B cell (primary cell): Measurements from ENCODE around the gene PIK3CB. TPM values are rescaled to one million over a fixed set of nuclear protein-coding genes. Genes with fewer than 3 reads are reported as not detected.

Experiments
- ATAC-seq: fragments of 200-7000 bp; cut with Tn5 transposase; one replicate; pipeline ENCODE4 v1.10.0; 2021; ENCODE audit warnings: low read depth, mild to moderate bottlenecking, moderate number of reproducible peaks, moderate library complexity
- CTCF ChIA-PET: fragments of 350-600 bp; sonication (Branson Sonifier 250); formaldehyde crosslinking; loops from one replicate; lab custom pipeline; 2021; ENCODE audit warnings: antibody characterized with exemption, inconsistent platforms; lab: Charles Lee
- POLR2A ChIA-PET: fragments of 350-600 bp; sonication (Branson Sonifier 250); formaldehyde crosslinking; loops from one replicate; lab custom pipeline; 2021; ENCODE audit warnings: antibody characterized with exemption; lab: Charles Lee
- DNase-seq: peaks from one replicate; pipeline ENCODE4 v3.0.0; 2013
- H2AFZ ChIP-seq: 2 replicates; pipeline ENCODE4 v1.6.1; 2012; ENCODE audit warnings: mild to moderate bottlenecking, low read depth, low read length; ENCODE audit not compliant: insufficient read depth, poor library complexity, severe bottlenecking
- H3K27ac ChIP-seq, 2 donors: 1 replicate in 1 of 2; 2 replicates in 1 of 2; pipeline ENCODE4 v1.5.1; 2012 to 2013; ENCODE audit warnings: low read length in 2 of 2, mild to moderate bottlenecking in 2 of 2, moderate library complexity in 1 of 2
- H3K27me3 ChIP-seq, 4 experiments: fragments of 200-600 bp in 1 of 4; sonication (generic) in 1 of 4; replicated peaks in 1 of 4; 1 replicate in 2 of 4; 2 replicates in 2 of 4; pipeline versions ENCODE4 v1.6.1 to v1.7.0; 2013 to 2016; ENCODE audit warnings: low read length in 3 of 4, mild to moderate bottlenecking in 2 of 4, mixed read lengths in 1 of 4, moderate library complexity in 1 of 4; ENCODE audit not compliant: insufficient read depth in 4 of 4, control insufficient read depth in 3 of 4; ENCODE audit errors: control extremely low read depth in 1 of 4
- H3K36me3 ChIP-seq, 2 experiments: replicated peaks in 1 of 2; 1 replicate in 1 of 2; 2 replicates in 1 of 2; pipeline versions ENCODE4 v1.6.1 to v1.7.1; 2013; ENCODE audit warnings: low read length in 1 of 2; ENCODE audit not compliant: insufficient read depth in 2 of 2, control insufficient read depth in 1 of 2; ENCODE audit errors: control extremely low read depth in 1 of 2, extremely low read depth in 1 of 2
- H3K4me1 ChIP-seq, 2 donors: fragments of 200-600 bp in 1 of 2; sonication (generic) in 1 of 2; 1 replicate in 1 of 2; 2 replicates in 1 of 2; pipeline versions ENCODE4 v1.5.1 to v1.6.1; 2013 to 2017; ENCODE audit warnings: low read length in 2 of 2; ENCODE audit not compliant: control insufficient read depth in 2 of 2, insufficient read depth in 2 of 2
- H3K4me2 ChIP-seq: replicated peaks from 2 replicates; pipeline ENCODE3; 2012; ENCODE audit warnings: mild to moderate bottlenecking, low read depth, low read length; ENCODE audit not compliant: poor library complexity, severe bottlenecking
- H3K4me3 ChIP-seq, 5 experiments: fragments of 200-600 bp in 1 of 5; sonication (generic) in 1 of 5; 1 replicate in 3 of 5; 2 replicates in 2 of 5; pipeline versions ENCODE4 v1.5.1 to v1.7.0; 2011 to 2016; ENCODE audit warnings: low read length in 4 of 5, mild to moderate bottlenecking in 4 of 5, low read depth in 2 of 5, control low read depth in 1 of 5, moderate library complexity in 1 of 5; ENCODE audit not compliant: insufficient read depth in 1 of 5; ENCODE audit errors: control extremely low read depth in 1 of 5, extremely low read depth in 1 of 5
- H3K79me2 ChIP-seq: fragments of 200-600 bp; sonication (generic); one replicate; pipeline ENCODE4 v1.6.0; 2016; ENCODE audit warnings: low read length; ENCODE audit not compliant: control insufficient read depth, insufficient read depth
- H3K9ac ChIP-seq: fragments of 200-600 bp; sonication (generic); 2 replicates; pipeline ENCODE4 v1.6.1; 2017; ENCODE audit warnings: mild to moderate bottlenecking, low read length, moderate library complexity
- H3K9me3 ChIP-seq, 3 donors: one replicate each; pipeline versions ENCODE4 v1.6.1 to v1.7.1; 2013; ENCODE audit warnings: low read length in 2 of 3; ENCODE audit not compliant: control insufficient read depth in 2 of 3, insufficient read depth in 1 of 3; ENCODE audit errors: control extremely low read depth in 1 of 3
- H4K20me1 ChIP-seq: 2 replicates; pipeline ENCODE4 v1.6.0; 2012; ENCODE audit warnings: mild to moderate bottlenecking, low read length; ENCODE audit not compliant: insufficient read depth, control insufficient read depth, poor library complexity, severe bottlenecking
- H3K27ac Mint-ChIP-seq: one replicate; pipeline ENCODE4 v1.8.0; 2021; ENCODE audit warnings: mixed read lengths
- H3K27me3 Mint-ChIP-seq: one replicate; pipeline ENCODE4 v1.8.0; 2021; ENCODE audit warnings: mixed read lengths
- H3K4me1 Mint-ChIP-seq: one replicate; pipeline ENCODE4 v1.8.0; 2021; ENCODE audit warnings: mixed read lengths
- H3K4me3 Mint-ChIP-seq: one replicate; pipeline ENCODE4 v1.8.0; 2021; ENCODE audit warnings: mixed read lengths
- H3K9me3 Mint-ChIP-seq: one replicate; pipeline ENCODE4 v1.8.0; 2022; ENCODE audit warnings: mixed read lengths; ENCODE audit not compliant: insufficient read depth
- EZH2 ChIP-seq: IDR thresholded peaks from 2 replicates; pipeline ENCODE4 v1.6.1; 2012; ENCODE audit warnings: borderline replicate concordance, low read depth, mild to moderate bottlenecking, moderate library complexity, low read length; ENCODE audit not compliant: insufficient read depth, poor library complexity, severe bottlenecking
- WGBS: methylation state at CpG from one replicate; pipeline ENCODE4 v1.1.5; 2013; ENCODE audit warnings: missing lambda C conversion rate; ENCODE audit not compliant: insufficient coverage; 5-methylcytosine and 5-hydroxymethylcytosine counted together
- intact Hi-C: fragments of 100-400 bp; cut with micrococcal nuclease; formaldehyde crosslinking; loops from one replicate; pipeline ENCODE4 v1.10.0; 2022
- polyA plus RNA-seq: library from polyadenylated mRNA; depleted of rRNA; stranded (reverse); fragments of >200 nt; gene quantifications from 2 replicates; pipeline ENCODE4 v1.2.3, GENCODE V29; 2012
- total RNA-seq, 2 donors: library from RNA; stranded (reverse); fragments of 120-200 nt in 1 of 2; gene quantifications; 1 replicate in 1 of 2; 2 replicates in 1 of 2; pipeline versions ENCODE4 v1.2.3 to v1.2.4, GENCODE V29; 2013 to 2022
- TF ChIP-seq, protein P1 (sequence below): fragments of 200-600 bp; IDR thresholded peaks from one replicate; pipeline ENCODE4 v1.8.0; 2022; ENCODE audit warnings: antibody characterized with exemption, mild to moderate bottlenecking

Gene PIK3CB
- total and polyA plus RNA-seq, 2 donors (not counting 1 experiment from before 2014, with no cell fraction given): 3.6 to 29.4 TPM

DNA sequence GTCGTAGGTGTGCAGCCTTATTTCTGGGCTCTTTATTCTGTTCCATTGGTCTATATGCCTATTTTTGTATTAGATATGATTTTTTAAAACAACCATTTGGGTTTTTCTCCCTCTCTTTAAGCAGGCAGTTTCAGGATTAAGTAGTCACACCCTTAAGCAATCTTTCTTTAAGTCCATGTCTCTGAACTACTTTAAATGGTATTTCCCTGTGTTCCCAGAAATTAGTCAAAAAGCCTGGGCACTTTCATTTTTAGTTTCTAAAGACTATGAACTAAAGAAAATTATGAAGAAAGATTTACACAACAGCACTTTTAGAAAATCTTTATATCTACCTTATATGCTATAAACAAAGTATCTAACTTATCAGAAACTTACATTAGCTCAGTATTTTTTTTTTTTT, 115.9 kb downstream of the PIK3CB start:
- intact Hi-C loops: no loop called here
- TF ChIP-seq, protein P1, sequence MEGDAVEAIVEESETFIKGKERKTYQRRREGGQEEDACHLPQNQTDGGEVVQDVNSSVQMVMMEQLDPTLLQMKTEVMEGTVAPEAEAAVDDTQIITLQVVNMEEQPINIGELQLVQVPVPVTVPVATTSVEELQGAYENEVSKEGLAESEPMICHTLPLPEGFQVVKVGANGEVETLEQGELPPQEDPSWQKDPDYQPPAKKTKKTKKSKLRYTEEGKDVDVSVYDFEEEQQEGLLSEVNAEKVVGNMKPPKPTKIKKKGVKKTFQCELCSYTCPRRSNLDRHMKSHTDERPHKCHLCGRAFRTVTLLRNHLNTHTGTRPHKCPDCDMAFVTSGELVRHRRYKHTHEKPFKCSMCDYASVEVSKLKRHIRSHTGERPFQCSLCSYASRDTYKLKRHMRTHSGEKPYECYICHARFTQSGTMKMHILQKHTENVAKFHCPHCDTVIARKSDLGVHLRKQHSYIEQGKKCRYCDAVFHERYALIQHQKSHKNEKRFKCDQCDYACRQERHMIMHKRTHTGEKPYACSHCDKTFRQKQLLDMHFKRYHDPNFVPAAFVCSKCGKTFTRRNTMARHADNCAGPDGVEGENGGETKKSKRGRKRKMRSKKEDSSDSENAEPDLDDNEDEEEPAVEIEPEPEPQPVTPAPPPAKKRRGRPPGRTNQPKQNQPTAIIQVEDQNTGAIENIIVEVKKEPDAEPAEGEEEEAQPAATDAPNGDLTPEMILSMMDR: no peak
- TF ChIP-seq EZH2: no peak

DNA sequence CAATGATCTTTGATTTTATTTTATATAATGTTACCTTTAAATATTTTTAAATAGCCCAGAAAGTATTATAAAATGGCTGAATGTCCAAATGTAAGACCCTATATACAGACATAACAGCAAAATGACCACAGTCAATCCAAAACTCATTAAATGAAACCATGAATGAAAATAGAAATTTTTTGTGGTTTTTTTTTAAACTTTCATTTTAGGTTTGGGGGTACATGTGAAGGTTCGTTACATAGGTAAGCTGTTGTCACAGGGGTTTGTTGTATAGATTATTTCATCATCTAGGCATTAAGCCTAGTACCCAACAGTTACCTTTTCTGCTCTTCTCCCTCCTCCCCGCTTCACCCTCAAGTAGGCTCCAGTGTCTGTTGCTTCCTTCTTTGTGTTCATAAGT, 117.4 kb downstream of the PIK3CB start:
- DNase-seq (no peak), ATAC-seq (no peak)
- H3K9ac ChIP-seq: no peak overlapping the region
- Mint-ChIP-seq H3K9me3 (peaks cover 4% of the 10 kb centered on the region), H3K4me3 (no peak overlapping the region), H3K27ac (no peak overlapping the region), H3K27me3 (no peaks in the 10 kb centered on the region), H3K4me1 (peaks cover 10% of the 10 kb centered on the region)
- no CpG with 5 or more reads among the region's 2 CpGs for WGBS
- POLR2A ChIA-PET: no interaction called here
- no peak overlapping the region for H2AFZ ChIP-seq
- H3K27ac ChIP-seq: no peak overlapping the region
- CTCF ChIA-PET: interaction anchor here (0.6 kb wide), 1 partner anchor 648 kb away, joined by 3 read pairs; no protein-coding TSS in a partner anchor
- TF ChIP-seq, protein P1: no peak
- TF ChIP-seq EZH2: no peak
- H3K4me2 ChIP-seq: no peak overlapping the region
- H3K9me3 ChIP-seq: no peaks in the 10 kb centered on the region
- no peak overlapping the region for H3K4me3 ChIP-seq
- H3K27me3 ChIP-seq: no peaks in the 10 kb centered on the region
- no peaks in the 10 kb centered on the region for H3K79me2 ChIP-seq
- intact Hi-C loops: no loop called here
- no peaks in the 10 kb centered on the region for H4K20me1 ChIP-seq
- H3K4me1 ChIP-seq: no peaks in the 10 kb centered on the region
- peaks cover 0 to 7% of the 10 kb centered on the region in 2 experiments for H3K36me3 ChIP-seq

More for the DNA sequence above, 115.9 kb downstream of the PIK3CB start:
- POLR2A ChIA-PET: no interaction called here
- Histone ChIP-seq H4K20me1 (no peaks in the 10 kb centered on the region), H3K36me3 (peaks cover 0 to under 1% of the 10 kb centered on the region in 2 experiments), H3K79me2 (no peaks in the 10 kb centered on the region), H3K9ac (no peak overlapping the region), H3K9me3 (no peaks in the 10 kb centered on the region), H3K4me2 (no peak overlapping the region), H3K27ac (no peak overlapping the region), H3K27me3 (no peaks in the 10 kb centered on the region), H3K4me3 (no peak overlapping the region), H2AFZ (no peak overlapping the region), H3K4me1 (no peaks in the 10 kb centered on the region)
- Mint-ChIP-seq H3K4me3 (no peak overlapping the region), H3K9me3 (peaks cover 4% of the 10 kb centered on the region), H3K27me3 (no peaks in the 10 kb centered on the region), H3K27ac (no peak overlapping the region), H3K4me1 (peaks cover 10% of the 10 kb centered on the region)
- CTCF ChIA-PET: interaction anchor here (0.8 to 1.4 kb wide), 2 partner anchors 21 to 197 kb away, joined by 3 to 5 read pairs; no protein-coding TSS in a partner anchor
- ATAC-seq: no peak
- DNase-seq: no peak
- WGBS: no CpG with 5 or more reads among the region's 1 CpG
